Panc1 (cell line): ENCODE data around the gene ST6GALNAC1. TPM values are rescaled to one million over a fixed set of nuclear protein-coding genes. Genes with fewer than 3 reads are reported as not detected.

ENCODE experiments used
- ATAC-seq: fragments of 200-7000 bp; cut with Tn5 transposase; 2 replicates; pipeline ENCODE4 v1.9.1; 2020; ENCODE audit warnings: mild to moderate bottlenecking, moderate library complexity
- BruUV-seq: library from RNA; stranded (reverse); fragments of 400-500 nt; replicated peaks from 2 replicates; lab custom pipeline; 2021; lab: Mats Ljungman, UMichigan
- CTCF ChIA-PET: fragments of 300-600 bp; sonication (Branson Sonifier 250); formaldehyde crosslinking; loops from one replicate; lab custom pipeline; 2022; ENCODE audit warnings: antibody characterized with exemption; lab: Charles Lee
- POLR2A ChIA-PET: fragments of 300-600 bp; sonication (Branson Sonifier 250); formaldehyde crosslinking; loops from one replicate; lab custom pipeline; 2022; ENCODE audit warnings: antibody characterized with exemption; lab: Charles Lee
- DNase-seq: peaks from one replicate; pipeline ENCODE4 v3.0.0-alpha.2; 2010; ENCODE audit warnings: low read depth, low spot score
- H3K27ac ChIP-seq: 2 replicates; pipeline ENCODE4 v1.5.1; 2011; ENCODE audit warnings: mild to moderate bottlenecking, low read length, inconsistent platforms
- H3K27me3 ChIP-seq: fragments of 200-500 bp; sonication (Bioruptor generic); 2 replicates; pipeline ENCODE4 v1.6.0; 2014; ENCODE audit warnings: low read length, inconsistent platforms; ENCODE audit not compliant: control insufficient read depth, insufficient read depth
- H3K36me3 ChIP-seq: fragments of 200-500 bp; sonication (Bioruptor generic); 2 replicates; pipeline ENCODE4 v1.5.1; 2014; ENCODE audit warnings: inconsistent platforms, mild to moderate bottlenecking, low read length, moderate library complexity; ENCODE audit not compliant: control insufficient read depth, insufficient read depth
- H3K4me1 ChIP-seq: 2 replicates; pipeline ENCODE4 v1.5.1; 2011; ENCODE audit warnings: inconsistent platforms, mild to moderate bottlenecking, low read length, moderate library complexity; ENCODE audit not compliant: control insufficient read depth, insufficient read depth
- H3K4me3 ChIP-seq, 2 experiments: 2 replicates each; pipeline ENCODE4 v1.5.1; 2011 to 2012; ENCODE audit warnings: low read depth in 2 of 2, low read length in 2 of 2, mild to moderate bottlenecking in 2 of 2, inconsistent platforms in 1 of 2, moderate library complexity in 1 of 2
- H3K9me3 ChIP-seq: fragments of 200-500 bp; sonication (Bioruptor generic); 2 replicates; pipeline ENCODE4 v1.5.1; 2014; ENCODE audit warnings: low read depth, mild to moderate bottlenecking, inconsistent platforms, low read length, moderate library complexity; ENCODE audit not compliant: control insufficient read depth, insufficient read depth
- POLR2AphosphoS5 ChIP-seq: IDR thresholded peaks from 2 replicates; pipeline ENCODE4 v1.6.1; 2012; ENCODE audit warnings: mild to moderate bottlenecking, low read depth, low read length, moderate library complexity
- SIN3A ChIP-seq: IDR thresholded peaks from 2 replicates; pipeline ENCODE4 v1.6.1; 2012; ENCODE audit warnings: low read depth, mild to moderate bottlenecking, low read length, moderate library complexity, borderline replicate concordance; ENCODE audit not compliant: insufficient read depth
- TCF7L2 ChIP-seq: IDR thresholded peaks from 2 replicates; pipeline ENCODE4 v1.6.1; 2011; ENCODE audit warnings: mild to moderate bottlenecking, low read depth, low read length, inconsistent platforms
- in situ Hi-C: cut with HindIII; loops from 2 replicates; pipeline ENCODE4 v1.10.0; 2016; ENCODE audit warnings: low sequenced_read_pairs, low pct_unique_long_range_greater_than_20kb
- intact Hi-C: fragments of 100-400 bp; cut with micrococcal nuclease; formaldehyde crosslinking; loops from one replicate; pipeline ENCODE4 v1.10.0; 2022; ENCODE audit not compliant: unreplicated experiment
- total RNA-seq: library from RNA; stranded (reverse); gene quantifications from one replicate; pipeline ENCODE4 v1.2.1, GENCODE V29; 2021; ENCODE audit not compliant: unreplicated experiment
- TF ChIP-seq, protein P1 (sequence below): fragments of 450-650 bp; IDR thresholded peaks from 2 replicates; pipeline ENCODE4 v1.5.1; 2017; ENCODE audit warnings: mild to moderate bottlenecking
- TF ChIP-seq, protein P2 (sequence below), 2 experiments: IDR thresholded peaks; 2 replicates each; pipeline ENCODE4 v1.6.1; 2011 to 2012; ENCODE audit warnings: low read depth in 2 of 2, control low read depth in 1 of 2, low read length in 1 of 2, mild to moderate bottlenecking in 1 of 2, moderate library complexity in 1 of 2; ENCODE audit not compliant: insufficient read depth in 1 of 2

Gene ST6GALNAC1
- total RNA-seq, 1 experiment from 2014 or later: 0.15 TPM

DNA sequence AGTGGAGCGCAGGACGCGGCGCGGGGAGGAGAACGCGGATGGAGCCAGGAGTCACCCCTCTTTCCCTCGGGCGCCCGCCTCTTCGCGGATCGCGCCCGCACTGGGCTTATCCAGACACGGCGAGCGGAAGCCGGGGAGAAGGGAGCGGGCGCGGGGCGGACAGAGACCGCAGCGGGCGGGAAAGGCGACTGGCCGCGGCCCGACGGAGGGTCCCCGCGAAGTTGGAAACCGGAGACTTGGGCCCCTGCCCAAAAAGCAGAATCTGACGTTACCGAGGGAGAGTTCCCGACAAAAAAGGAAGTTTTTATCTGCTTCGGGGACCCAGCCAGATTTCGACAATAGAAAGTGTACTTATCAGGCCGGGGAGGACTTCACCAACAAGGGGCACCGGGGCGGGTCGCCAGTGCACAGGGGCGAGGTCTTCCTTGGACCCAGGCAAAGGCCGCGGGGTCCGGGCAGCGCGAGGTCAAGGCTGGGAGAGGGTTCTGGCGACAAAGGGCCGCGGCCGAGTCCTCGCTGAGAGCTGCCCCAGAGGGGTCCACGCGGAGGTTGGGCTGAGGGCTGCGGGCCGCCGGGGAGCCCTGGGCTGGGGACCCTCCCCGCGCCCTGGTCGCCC is 58.4 kb downstream of the ST6GALNAC1 start:
- Histone ChIP-seq H3K36me3 (no peaks in the 10 kb centered on the region), H3K4me1 (peaks cover 21% of the 10 kb centered on the region), H3K9me3 (no peaks in the 10 kb centered on the region), H3K27me3 (no peaks in the 10 kb centered on the region), H3K4me3 (peak overlapping the region; percentile 73 to 85), H3K27ac (peak overlapping the region; percentile 88)
- ATAC-seq: peak; percentile 56
- intact Hi-C loops: no loop called here
- TF ChIP-seq, protein P1, sequence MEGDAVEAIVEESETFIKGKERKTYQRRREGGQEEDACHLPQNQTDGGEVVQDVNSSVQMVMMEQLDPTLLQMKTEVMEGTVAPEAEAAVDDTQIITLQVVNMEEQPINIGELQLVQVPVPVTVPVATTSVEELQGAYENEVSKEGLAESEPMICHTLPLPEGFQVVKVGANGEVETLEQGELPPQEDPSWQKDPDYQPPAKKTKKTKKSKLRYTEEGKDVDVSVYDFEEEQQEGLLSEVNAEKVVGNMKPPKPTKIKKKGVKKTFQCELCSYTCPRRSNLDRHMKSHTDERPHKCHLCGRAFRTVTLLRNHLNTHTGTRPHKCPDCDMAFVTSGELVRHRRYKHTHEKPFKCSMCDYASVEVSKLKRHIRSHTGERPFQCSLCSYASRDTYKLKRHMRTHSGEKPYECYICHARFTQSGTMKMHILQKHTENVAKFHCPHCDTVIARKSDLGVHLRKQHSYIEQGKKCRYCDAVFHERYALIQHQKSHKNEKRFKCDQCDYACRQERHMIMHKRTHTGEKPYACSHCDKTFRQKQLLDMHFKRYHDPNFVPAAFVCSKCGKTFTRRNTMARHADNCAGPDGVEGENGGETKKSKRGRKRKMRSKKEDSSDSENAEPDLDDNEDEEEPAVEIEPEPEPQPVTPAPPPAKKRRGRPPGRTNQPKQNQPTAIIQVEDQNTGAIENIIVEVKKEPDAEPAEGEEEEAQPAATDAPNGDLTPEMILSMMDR: no peak
- no peak for TF ChIP-seq SIN3A
- no peak for DNase-seq
- in situ Hi-C loops: no loop called here
- no TSS peak for BruUV-seq
- CTCF ChIA-PET: interaction anchor here (0.6 to 1.3 kb wide), 4 partner anchors 18 to 118 kb away, joined by 3 read pairs; partner anchors contain the start of gene AANAT
- POLR2A ChIA-PET: no interaction called here

DNA sequence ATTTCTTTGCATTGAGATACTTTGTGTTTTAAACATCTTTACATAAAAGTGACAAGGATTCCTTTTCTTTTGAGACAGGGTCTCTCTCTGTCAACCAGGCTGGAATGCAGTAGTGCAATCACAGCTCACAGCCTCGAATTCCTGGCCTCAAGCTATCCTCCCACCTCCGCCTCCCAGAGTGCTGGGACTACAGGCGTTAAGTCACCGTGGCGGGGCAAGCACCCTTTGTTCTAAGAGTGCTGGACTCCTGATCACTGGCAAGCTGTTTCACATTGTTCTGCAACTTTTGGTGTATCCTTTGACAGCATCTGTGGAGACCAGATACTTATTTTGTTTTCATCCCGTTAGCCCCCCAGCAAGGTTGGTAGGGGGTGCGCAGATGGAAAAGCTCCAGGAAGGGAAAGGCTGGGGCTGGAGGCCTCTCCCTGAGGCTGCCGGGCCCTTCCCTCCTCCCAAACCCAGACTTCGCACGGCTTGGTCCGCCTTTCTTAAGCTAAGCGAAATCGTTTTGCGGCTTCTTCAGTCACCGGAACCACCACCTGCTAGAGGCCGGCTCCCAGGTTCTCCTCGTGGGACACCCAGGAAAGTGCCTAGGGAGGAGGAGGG is 59.0 kb downstream of the ST6GALNAC1 start:
- no peaks in the 10 kb centered on the region for H3K9me3 ChIP-seq
- in situ Hi-C loops: no loop called here
- H3K4me3 ChIP-seq: peak overlapping the region; percentile 73 to 85
- intact Hi-C loops: no loop called here
- TF ChIP-seq, protein P1: no peak
- TF ChIP-seq SIN3A (no peak), TCF7L2 (no peak), POLR2AphosphoS5 (no peak)
- TF ChIP-seq, protein P2, sequence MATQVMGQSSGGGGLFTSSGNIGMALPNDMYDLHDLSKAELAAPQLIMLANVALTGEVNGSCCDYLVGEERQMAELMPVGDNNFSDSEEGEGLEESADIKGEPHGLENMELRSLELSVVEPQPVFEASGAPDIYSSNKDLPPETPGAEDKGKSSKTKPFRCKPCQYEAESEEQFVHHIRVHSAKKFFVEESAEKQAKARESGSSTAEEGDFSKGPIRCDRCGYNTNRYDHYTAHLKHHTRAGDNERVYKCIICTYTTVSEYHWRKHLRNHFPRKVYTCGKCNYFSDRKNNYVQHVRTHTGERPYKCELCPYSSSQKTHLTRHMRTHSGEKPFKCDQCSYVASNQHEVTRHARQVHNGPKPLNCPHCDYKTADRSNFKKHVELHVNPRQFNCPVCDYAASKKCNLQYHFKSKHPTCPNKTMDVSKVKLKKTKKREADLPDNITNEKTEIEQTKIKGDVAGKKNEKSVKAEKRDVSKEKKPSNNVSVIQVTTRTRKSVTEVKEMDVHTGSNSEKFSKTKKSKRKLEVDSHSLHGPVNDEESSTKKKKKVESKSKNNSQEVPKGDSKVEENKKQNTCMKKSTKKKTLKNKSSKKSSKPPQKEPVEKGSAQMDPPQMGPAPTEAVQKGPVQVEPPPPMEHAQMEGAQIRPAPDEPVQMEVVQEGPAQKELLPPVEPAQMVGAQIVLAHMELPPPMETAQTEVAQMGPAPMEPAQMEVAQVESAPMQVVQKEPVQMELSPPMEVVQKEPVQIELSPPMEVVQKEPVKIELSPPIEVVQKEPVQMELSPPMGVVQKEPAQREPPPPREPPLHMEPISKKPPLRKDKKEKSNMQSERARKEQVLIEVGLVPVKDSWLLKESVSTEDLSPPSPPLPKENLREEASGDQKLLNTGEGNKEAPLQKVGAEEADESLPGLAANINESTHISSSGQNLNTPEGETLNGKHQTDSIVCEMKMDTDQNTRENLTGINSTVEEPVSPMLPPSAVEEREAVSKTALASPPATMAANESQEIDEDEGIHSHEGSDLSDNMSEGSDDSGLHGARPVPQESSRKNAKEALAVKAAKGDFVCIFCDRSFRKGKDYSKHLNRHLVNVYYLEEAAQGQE (IDR thresholded peaks at IDR 0.05; ENCODE audit: insufficient read depth in 1 of 2, low read depth in 2 of 2, low read length in 1 of 2): no peak
- DNase-seq: no peak
- ChIA-PET CTCF (interaction anchor here (0.5 to 1.3 kb wide), 4 partner anchors 15 to 257 kb away, joined by 3 to 7 read pairs (median 4); a partner anchor contains a TSS), POLR2A (interaction anchor here (0.7 kb wide), 1 partner anchor 28 kb away, joined by 3 read pairs; no protein-coding TSS in a partner anchor)
- ATAC-seq: peak; percentile 39
- H3K4me1 ChIP-seq: peaks cover 21% of the 10 kb centered on the region
- BruUV-seq: no TSS peak
- no peaks in the 10 kb centered on the region for H3K36me3 ChIP-seq
- H3K27ac ChIP-seq: peak overlapping the region; percentile 88
- no peaks in the 10 kb centered on the region for H3K27me3 ChIP-seq
